GM19035 (cell line): ENCODE measurements around the gene SLC25A21.
A peak's percentile ranks its signal among the peaks of the same experiment; 100 is the strongest.

ENCODE experiments used
- ATAC-seq: cut with Tn5 transposase; IDR thresholded peaks from one replicate; pipeline ENCODE4 v1.9.1; 2021; ENCODE audit not compliant: unreplicated experiment

SLC25A21 gene

DNA sequence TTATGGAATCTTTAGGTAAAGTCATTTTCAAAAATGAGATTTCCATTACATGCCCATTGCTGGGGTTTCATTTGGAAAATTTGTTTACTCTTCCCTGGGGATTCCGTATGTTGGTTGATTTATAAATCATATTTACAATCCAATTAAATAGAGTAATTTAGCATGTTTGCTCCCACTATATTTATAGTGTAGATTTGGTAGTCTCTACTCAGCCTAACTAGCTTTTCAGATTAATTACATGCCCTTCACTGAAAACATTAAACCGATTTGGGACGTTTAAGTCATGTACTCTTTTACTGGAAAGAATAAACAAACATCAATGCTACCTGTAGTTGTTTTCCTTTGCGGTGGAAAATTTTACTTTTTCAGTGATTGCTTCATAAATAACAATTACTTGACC, 500.3 kb downstream of the SLC25A21 start:
- ATAC-seq = no peak

DNA sequence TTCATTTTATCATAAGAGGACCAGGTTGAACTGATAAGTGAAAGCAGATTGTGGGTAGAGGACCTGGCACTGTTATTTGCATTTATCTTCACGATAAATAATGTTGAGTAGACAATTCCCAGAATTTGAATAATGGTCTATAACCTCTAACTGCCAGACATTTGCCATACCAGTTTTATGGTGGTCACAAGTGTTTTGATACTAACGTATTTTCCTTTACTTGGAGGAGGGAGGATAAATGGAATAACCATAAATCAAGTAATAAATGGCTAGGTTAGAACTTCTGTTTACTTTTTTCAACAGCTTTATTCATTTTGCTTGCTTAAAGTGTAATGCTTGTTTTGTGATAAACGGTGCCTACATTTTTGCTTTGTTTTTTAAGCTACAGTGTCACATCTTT, 501.3 kb downstream of the SLC25A21 start:
- no peak for ATAC-seq

DNA sequence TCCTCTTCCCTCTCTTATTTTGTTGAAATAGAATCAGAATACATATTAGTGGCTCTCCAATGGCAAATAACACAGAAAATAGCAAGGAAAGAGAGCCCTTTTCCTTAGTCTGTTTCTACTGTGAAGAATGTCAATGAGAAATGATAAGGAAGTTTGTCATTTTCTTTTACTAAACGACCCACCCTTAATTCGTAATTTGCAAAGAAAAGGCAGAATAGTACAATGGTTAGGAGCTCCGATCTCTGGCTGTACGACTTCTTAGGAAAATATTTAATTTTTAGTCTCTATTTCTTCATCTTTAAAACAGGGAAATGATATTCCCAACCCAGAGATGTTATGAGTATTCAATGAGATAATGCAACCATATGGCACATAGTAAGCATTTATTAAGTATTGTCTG, 504.7 kb downstream of the SLC25A21 start:
- no peak for ATAC-seq

DNA sequence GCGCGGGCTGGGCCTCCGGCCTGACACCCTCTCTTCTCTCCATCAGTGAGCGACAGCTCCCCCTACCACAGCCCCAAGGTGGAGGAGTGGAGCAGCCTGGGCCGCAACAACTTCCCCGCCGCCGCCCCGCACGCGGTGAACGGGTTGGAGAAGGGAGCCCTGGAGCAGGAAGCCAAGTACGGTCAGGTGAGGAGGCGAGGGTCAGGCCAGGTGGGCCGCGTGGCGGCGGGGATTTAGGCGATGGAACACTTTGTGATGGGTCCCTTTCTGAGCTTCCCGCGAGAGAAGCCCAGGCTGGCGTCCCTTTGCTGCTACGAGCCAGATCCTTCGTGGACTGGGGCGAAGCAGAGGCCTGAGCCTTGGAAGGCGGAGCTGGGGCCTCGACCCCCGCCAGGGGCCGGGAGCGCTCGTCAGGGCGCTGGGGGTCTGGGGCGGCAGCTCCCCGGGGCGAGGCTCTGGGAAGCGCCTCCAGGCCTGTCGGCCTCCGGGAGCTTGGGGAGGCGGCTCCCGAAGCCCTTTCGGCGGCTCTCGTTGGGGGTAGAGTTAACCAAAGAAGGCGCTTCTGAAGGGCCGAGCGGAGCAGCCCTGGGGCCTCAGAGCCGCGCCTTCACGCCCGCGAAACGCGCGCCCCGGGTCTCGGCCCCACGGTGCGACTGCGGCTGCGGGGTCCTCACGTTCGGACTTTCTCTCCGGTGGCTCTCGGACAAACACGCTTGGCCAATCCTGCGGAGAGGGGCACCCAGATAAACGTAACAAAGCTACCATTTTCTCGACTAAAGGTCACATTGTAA, 505.8 kb downstream of the SLC25A21 start:
- no peak for ATAC-seq

DNA sequence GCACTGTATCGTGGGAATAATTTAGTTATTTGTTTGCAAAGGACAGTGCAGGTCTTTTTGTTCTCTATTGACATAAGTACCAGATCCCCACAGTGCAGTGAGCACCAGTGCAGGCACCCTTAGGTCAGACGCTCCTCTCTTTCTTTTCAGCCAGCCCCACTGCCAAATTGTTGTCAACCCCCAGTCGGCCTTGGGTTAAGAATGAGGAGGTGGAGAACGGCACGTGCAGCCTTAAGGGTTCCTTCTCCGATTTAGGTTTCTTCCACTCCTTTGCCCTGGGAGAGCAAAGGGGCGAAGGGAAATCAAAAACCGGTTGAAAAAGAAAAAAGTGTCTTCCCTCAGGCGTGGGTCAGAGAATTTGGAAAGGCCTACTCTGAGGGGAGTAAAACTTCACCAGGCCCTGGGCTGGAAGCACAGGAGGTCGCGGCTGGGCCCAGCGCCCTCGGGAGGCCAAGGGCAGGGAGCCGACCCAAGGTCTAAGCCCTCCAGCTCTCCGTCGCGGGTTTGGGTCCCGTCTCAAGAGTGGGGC, 506.5 kb downstream of the SLC25A21 start:
- ATAC-seq = no peak

DNA sequence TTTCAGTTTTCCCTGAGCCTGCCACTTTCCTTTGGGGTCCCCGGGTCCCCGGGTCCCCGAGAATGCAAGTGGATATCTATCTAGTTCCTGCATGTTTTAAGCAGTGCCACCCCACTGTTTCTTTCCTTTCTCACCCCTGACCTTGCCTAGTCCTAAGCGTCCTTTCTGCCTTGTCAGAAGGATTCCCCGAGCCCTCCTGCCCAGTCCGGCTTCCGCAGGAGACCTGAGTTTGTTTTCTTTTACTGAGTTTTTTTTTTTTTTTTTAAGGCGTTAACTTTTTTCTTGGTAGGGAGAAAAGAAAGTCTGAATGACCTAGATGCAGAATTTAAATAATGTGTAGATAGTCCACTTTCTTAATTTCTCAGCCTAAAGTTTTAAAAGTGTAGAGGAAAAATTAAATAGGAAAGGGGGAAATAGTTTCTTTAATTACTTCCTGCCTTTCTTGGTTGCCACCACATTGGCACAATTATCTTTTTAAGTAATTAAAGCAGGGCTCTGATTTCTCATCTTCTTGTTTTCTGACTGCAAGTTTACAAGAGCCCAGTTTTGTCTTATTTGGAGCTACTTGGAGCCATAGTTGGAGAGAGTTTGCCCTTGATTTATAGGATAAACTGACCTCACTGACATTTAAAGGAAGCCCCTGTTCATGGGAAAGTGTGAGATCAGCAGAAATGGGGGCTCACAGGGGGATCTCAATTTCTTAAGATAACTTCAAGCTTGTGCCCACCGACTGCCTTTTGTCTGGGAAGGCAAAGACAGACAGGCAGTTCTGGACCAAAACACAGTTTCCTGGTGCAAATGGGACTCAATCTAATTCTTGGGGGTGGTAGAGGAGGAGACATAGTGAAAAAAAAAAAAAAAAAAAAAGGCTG, 507.8 kb downstream of the SLC25A21 start:
- ATAC-seq = no peak

DNA sequence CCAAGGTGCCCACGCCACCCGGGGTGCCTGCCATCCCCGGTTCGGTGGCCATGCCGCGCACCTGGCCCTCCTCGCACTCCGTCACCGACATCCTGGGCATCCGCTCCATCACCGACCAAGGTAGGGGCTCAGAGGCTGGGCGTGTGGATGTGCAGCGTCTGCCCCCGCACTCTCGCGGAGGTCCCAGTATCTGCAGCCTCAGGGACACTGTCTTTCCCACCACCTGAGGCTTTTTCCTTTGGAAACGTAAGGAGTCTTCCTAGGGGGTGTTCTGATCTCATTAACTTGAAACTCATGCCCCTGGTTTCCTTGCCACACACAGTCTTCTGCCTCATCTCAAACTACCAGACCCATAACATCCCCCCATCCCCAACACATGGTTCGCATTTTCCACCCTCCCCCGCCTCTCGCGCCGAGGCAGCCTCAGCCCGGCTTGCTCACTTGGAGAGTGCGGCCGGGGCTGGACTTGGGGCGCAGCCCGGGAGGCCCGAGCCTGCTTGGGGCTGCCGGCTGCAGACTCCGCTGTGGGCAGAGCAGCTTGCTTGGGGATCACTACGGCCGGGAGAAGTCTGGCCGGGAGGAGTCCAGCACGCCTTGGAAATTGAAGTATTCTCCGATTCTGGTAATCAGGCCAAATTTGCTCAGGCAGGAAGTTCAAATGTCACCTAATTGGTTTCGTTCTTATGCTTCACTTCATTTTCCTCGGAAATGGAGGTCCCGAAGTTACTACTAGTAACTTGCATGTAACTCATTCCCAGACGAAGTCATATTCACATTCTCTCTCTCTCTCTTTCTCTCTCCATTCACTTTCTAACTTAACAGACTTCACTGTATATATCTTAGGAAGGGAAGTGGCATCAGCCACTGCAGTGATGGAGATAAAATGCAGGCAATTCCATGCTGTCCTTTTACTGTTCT, 508.7 kb downstream of the SLC25A21 start:
- no peak for ATAC-seq

DNA sequence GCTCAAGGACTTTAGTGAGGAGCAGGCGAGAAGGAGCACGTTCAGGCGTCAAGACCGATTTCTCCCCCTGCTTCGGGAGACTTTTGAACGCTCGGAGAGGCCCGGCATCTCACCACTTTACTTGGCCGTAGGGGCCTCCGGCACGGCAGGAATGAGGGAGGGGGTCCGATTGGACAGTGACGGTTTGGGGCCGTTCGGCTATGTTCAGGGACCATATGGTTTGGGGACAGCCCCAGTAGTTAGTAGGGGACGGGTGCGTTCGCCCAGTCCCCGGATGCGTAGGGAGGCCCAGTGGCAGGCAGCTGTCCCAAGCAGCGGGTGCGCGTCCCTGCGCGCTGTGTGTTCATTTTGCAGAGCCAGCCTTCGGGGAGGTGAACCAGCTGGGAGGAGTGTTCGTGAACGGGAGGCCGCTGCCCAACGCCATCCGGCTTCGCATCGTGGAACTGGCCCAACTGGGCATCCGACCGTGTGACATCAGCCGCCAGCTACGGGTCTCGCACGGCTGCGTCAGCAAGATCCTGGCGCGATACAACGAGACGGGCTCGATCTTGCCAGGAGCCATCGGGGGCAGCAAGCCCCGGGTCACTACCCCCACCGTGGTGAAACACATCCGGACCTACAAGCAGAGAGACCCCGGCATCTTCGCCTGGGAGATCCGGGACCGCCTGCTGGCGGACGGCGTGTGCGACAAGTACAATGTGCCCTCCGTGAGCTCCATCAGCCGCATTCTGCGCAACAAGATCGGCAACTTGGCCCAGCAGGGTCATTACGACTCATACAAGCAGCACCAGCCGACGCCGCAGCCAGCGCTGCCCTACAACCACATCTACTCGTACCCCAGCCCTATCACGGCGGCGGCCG, 509.6 kb downstream of the SLC25A21 start:
- no peak for ATAC-seq

DNA sequence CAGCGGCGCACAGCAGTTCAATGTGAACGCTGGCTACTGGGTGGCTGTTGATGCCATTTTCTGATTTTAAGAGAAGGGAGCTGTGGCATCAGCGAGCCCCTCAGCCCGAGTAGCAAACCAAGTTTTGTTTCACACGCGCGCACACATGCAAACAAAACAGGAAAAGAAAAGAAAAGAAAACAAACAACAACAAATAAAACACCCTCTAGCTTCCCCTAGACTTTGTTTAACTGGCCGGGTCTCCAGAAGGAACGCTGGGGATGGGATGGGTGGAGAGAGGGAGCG, 510.2 kb downstream of the SLC25A21 start:
- no peak for ATAC-seq

DNA sequence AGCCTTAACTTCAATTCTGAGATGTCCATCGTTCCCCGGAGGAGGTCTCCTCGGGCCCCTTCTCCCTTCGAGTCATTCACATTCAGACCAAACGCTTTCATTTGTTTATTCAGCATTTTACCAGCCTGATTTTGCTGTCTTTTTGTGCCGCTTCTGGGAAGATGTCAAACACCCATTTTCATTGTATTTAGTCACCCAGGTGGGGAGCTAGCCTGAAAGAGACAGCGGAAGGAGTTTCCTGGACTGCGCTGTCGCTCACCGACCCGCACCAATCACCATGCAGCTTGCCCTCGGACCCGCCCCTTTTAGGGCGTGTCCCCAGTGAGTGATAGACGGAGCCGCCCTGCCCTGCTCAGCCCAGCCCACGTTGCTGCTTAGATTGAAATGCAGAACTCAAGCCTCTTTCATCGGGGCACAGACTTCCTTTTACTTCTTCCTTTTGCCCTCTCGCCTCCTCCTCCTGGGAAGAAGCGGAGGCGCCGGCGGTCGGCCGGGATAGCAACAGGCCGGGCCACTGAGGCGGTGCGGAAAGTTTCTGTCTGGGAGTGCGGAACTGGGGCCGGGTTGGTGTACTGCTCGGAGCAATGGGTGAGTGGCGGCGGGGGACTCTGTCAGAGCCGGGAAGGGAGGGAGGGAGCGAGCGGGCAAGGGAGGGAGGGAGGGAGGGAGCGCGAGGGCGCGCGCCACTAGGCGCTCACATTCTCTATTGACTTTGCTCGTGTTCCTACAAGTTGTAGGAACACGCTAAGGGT, 510.7 kb downstream of the SLC25A21 start, which contains the start of gene PAX9:
Gene PAX9, plus strand, starts transcription at position 355 of the 752 bp plus-strand sequence. Its CDS starts 230 bp downstream, at position 585.
- peak; percentile 89 for ATAC-seq

DNA sequence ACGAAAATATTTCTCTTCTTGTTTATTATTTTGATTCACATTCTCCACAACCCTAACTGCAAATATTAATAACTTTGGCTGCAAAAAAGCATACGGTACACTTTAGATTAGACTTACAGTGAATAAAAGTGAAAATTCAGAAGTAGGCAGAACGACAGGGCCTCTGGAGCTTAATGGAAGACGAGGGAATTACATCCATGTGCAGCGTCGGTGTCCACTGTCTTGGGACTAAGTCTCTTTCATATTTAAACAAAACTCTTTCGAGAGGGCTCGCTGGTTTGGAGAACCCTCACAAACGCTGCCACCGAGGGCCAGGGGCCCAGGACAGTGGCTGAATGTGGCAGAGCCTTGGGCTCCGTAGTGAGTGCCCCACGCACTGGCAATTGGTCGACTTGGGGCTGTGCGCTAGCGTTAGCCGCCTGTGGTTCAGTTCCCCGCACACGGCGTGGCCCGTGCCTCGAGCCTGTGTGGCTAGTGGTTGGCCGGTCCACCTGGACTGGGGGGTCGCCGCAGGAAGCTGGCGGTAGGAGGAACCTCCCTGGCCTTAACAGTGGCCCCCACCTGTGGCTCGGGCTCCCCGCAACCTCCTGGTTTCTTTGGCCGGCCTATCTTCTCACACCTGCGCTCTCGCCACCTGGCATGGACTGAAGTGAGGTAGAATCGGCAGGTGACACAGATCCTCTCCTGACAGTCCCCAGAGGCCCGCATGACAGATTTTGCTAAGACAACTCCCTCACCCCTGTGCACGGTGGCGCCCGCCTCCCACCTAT, 511.5 kb downstream of the SLC25A21 start:
- ATAC-seq = no peak

DNA sequence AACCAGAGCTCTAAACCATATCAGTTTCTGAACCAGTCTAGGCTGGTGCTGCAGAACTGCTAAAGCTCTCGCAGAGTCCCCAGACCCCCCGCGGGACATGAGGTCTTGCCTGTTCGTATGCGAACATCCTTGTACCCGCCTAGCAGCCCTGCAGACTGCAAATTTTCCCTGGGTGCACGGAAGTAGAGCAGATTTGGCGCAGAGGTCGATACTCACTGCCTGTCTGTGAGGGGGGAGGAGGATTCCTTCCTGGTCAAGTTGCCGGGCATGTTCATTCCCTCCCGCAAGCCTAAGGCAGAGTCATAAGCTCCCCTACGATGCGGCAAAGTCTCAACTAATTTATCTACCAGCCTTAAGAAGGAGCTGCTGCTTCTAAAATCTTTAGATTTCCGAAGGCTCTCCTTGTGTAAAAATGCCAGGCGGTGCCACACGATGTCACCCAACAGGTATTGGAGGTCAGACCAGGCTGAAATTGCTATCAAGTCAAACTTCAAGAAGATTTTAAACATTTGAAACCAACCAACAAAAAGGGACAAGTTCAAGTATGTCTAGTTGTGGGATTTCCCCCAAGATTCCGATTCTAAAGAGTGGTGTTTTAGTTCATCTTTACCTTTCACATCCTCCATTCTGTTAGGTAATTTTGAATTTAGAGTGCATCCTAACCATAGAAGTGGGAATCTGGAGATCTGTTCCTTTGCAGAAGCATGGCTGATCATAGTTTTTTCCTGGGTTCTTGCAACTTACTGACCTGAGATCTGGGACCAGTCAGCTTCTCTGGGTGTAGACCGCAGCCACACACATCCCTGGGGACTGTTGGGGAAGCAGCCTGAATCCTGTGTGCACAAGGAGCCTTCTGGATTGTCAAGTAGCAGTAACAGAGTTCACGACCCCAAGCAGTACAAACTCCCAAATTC, 512.3 kb downstream of the SLC25A21 start:
- ATAC-seq = no peak

DNA sequence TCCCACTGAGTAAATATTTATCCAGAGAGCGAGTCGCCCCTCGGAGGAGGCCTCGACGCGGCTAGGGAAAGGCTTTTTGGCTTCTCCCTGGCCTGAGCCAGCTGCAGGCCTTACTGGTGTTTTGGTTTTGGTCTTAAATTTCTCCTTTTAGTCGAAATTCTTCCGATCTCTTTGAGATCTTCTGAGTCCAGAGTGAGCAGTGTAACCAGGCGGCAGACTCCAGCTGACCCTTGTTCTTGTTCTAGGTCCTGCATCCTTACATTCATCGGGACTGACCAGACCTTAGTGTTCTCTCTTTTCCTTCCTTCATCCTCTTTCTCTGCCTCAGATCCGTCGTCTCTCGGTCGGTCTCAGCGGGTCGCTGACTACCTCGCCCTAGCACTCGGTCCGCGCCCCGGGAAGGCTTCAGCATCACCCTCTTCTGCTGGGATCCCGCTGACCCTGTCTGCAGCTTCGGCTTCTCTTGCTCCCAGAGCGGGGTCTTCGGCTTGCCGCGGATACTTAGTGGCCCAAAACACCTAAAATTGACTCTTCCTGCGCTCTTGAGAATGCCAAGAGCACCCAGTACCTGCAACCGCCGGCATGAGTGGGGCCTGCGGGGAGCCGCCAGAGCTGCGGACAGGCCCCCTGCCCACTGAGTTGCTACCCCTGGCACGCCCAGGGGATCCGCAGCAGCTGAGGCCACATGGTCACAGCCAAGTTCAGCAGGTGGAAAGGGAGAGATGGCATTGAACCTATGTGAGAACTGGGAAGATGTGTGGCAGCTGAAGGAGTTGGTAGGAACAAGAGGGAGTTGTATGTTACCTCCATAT, 513.2 kb downstream of the SLC25A21 start:
- no peak for ATAC-seq

DNA sequence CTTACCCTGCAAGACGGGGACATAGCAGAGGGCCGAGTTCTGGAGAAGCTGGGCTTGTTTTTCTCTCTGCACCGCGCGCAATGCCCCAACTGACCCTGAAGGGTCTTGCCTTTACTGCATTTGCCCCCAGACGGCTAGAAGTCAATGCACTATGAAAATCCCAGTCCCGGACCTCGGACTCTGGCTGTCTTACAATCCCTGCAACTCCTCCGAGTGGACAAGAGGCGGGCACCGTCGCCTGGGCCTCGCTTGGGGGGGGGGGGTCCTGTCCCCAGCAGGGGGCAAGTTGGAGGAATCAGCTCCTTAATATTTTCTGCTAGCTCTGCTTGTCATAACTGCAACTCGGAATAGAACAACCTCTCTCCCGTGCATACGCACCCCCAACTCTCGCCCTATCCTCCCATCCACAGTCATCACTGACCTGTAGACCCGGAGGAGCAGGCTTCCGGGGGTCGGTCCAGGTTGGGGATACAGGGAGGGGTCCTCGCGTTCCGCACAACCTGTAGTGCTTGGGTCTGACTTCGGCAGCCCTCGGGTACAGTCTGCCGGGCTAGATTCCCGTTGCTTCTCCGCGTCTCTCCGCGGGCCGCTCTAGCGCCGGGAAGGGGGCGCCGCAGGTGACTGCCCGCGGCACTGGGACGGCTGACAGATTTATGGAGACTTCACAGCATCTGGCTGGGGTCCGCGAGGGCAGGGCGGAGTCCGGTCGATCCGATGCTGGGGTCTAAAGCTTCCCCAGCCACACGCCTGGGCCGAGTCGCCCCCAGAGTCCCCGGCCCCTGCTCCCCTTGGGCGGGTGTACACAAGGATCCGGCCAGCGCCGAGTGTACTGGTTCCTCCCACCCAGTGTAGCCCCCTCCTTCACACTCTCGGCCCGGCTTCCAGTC, 514.0 kb downstream of the SLC25A21 start:
- no peak for ATAC-seq

DNA sequence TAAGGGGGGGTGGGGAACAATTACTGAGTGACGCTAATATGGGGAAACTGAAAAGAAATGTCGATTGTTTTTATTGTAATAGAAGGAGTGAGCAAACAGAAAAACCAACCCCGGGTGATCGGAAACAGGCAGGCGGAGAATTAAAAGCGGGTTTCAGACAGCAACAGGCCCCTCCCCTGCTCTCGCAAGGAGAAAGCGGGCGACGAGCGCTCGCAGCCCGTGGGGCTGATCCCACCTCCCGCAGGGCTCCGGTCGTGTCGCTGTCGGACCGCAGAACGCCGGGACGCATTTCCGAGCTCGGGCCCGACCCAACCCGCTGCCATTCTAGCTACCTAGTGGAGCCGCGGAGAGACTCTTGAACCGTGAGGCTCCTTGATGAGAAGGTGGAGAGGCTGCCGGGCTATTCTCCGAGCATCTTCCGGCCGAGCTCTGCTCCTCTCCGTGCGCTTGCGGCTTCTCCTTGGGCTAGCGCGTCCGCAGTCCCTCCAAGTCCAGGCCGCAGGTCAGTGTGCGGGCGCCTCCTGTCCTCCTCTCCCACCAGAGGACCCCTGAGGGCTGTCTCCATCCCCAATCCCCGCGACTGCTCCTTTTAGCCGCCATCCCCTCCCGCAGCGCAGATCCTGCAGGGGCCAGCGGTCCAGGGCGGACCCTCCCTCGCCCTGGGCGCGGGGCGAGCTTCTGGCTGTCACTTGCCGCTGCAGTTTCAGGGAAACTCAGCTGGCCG, 514.8 kb downstream of the SLC25A21 start:
- ATAC-seq = no peak
